HCT116 (cell line): ENCODE results near the gene DYRK1B. TPM values are rescaled to one million over a fixed set of nuclear protein-coding genes. Genes with fewer than 3 reads are reported as not detected.

Source experiments
- ATAC-seq: fragments of 200-7000 bp; cut with Tn5 transposase; 2 replicates; pipeline ENCODE4 v1.9.1; 2020; ENCODE audit warnings: mild to moderate bottlenecking, moderate library complexity
- BruUV-seq: library from RNA; stranded (reverse); fragments of 400-500 nt; replicated peaks from 2 replicates; lab custom pipeline; 2021; lab: Mats Ljungman, UMichigan
- CTCF ChIA-PET: fragments of 300-600 bp; sonication (Branson Sonifier 250); formaldehyde crosslinking; loops from one replicate; lab custom pipeline; 2021; ENCODE audit warnings: antibody characterized with exemption; lab: Charles Lee
- POLR2A ChIA-PET: fragments of 300-600, 350-600 bp; sonication (Branson Sonifier 250); formaldehyde crosslinking; loops from one replicate; lab custom pipeline; 2021; ENCODE audit warnings: antibody characterized with exemption; lab: Charles Lee
- RAD21 ChIA-PET, 2 experiments: fragments of 300-600 bp; sonication (Branson Sonifier 250); formaldehyde crosslinking; loops; one replicate each; lab custom pipeline; 2023; ENCODE audit warnings: low total read pairs in 2 of 2; ENCODE audit not compliant: uncharacterized antibody in 2 of 2, unreplicated experiment in 2 of 2, low non-redundant PET in 1 of 2; lab: Charles Lee
- DNase-seq: peaks from one replicate; pipeline ENCODE4 v3.0.0-alpha.2; 2010; ENCODE audit warnings: low read depth, low spot score
- H2AFZ ChIP-seq: fragments of 200-600 bp; shearing (Covaris generic), sonication (generic); 2 replicates; pipeline ENCODE4 v1.6.1; 2017; ENCODE audit warnings: low read depth, mixed run types, mixed read lengths, antibody characterized with exemption, low read length; ENCODE audit not compliant: poor library complexity, severe bottlenecking
- H3K27ac ChIP-seq: 2 replicates; pipeline ENCODE4 v1.5.1; 2012; ENCODE audit warnings: low read depth, low read length
- H3K27me3 ChIP-seq: fragments of 200-600 bp; sonication (generic); 2 replicates; pipeline ENCODE4 v1.6.1; 2016; ENCODE audit warnings: mixed run types, low read length, mixed read lengths; ENCODE audit not compliant: insufficient read depth
- H3K36me3 ChIP-seq, 2 experiments: fragments of 200-500 bp in 1 of 2; fragments of 200-600 bp in 1 of 2; sonication (Bioruptor generic) in 1 of 2; sonication (generic) in 1 of 2; 2 replicates each; pipeline versions ENCODE4 v1.5.1 to v1.6.1; 2014 to 2016; ENCODE audit warnings: low read length in 2 of 2, inconsistent platforms in 1 of 2, mixed read lengths in 1 of 2, mixed run types in 1 of 2; ENCODE audit not compliant: insufficient read depth in 2 of 2, control insufficient read depth in 1 of 2
- H3K4me1 ChIP-seq, 2 experiments: fragments of 200-600 bp in 1 of 2; sonication (generic) in 1 of 2; 2 replicates each; pipeline versions ENCODE4 v1.5.1 to v1.6.1; 2012 to 2017; ENCODE audit warnings: low read length in 2 of 2, inconsistent platforms in 1 of 2, mild to moderate bottlenecking in 1 of 2, mixed read lengths in 1 of 2, mixed run types in 1 of 2, moderate library complexity in 1 of 2; ENCODE audit not compliant: insufficient read depth in 2 of 2, control insufficient read depth in 1 of 2
- H3K4me2 ChIP-seq: fragments of 200-600 bp; sonication (generic); 2 replicates; pipeline ENCODE4 v1.6.1; 2017; ENCODE audit warnings: mixed run types, low read length, mixed read lengths
- H3K4me3 ChIP-seq, 2 experiments: fragments of 200-600 bp in 1 of 2; sonication (generic) in 1 of 2; replicated peaks in 1 of 2; 2 replicates each; pipeline ENCODE4 v1.5.1; 2011 to 2016; ENCODE audit warnings: low read length in 2 of 2, control low read depth in 1 of 2, low read depth in 1 of 2, mild to moderate bottlenecking in 1 of 2, mixed read lengths in 1 of 2, mixed run types in 1 of 2
- H3K79me2 ChIP-seq: fragments of 200-600 bp; sonication (generic); 2 replicates; pipeline ENCODE4 v1.6.1; 2017; ENCODE audit warnings: mild to moderate bottlenecking, mixed run types, low read length, moderate library complexity, mixed read lengths; ENCODE audit not compliant: insufficient read depth
- H3K9ac ChIP-seq: fragments of 200-600 bp; sonication (generic); 2 replicates; pipeline ENCODE4 v1.6.1; 2016; ENCODE audit warnings: low read length, mixed read lengths
- H3K9me2 ChIP-seq: fragments of 200-600 bp; sonication (generic), shearing (Covaris generic); 2 replicates; pipeline ENCODE4 v1.6.1; 2017; ENCODE audit warnings: mixed run types, mild to moderate bottlenecking, moderate library complexity; ENCODE audit not compliant: insufficient read depth
- H3K9me3 ChIP-seq, 2 experiments: fragments of 200-500 bp in 1 of 2; fragments of 200-600 bp in 1 of 2; sonication (Bioruptor generic) in 1 of 2; sonication (generic) in 1 of 2; 2 replicates each; pipeline ENCODE4 v1.6.1; 2014 to 2017; ENCODE audit warnings: low read length in 2 of 2, mixed read lengths in 2 of 2, inconsistent platforms in 1 of 2, low read depth in 1 of 2, mild to moderate bottlenecking in 1 of 2, mixed run types in 1 of 2, moderate library complexity in 1 of 2; ENCODE audit not compliant: control insufficient read depth in 1 of 2, insufficient read depth in 1 of 2
- H4K20me1 ChIP-seq: fragments of 200-600 bp; sonication (generic), shearing (Covaris generic); 2 replicates; pipeline ENCODE4 v1.6.1; 2017; ENCODE audit warnings: mixed run types, mild to moderate bottlenecking, moderate library complexity; ENCODE audit not compliant: insufficient read depth
- CBX3 ChIP-seq: IDR thresholded peaks from 2 replicates; pipeline ENCODE4 v1.6.1; 2012; ENCODE audit warnings: low read depth
- CEBPB ChIP-seq: IDR thresholded peaks from 2 replicates; pipeline ENCODE4 v1.6.1; 2012; ENCODE audit warnings: low read depth
- ELF1 ChIP-seq: IDR thresholded peaks from 2 replicates; pipeline ENCODE4 v1.6.1; 2012; ENCODE audit warnings: low read depth, borderline replicate concordance
- EZH2 ChIP-seq: fragments of 200-600 bp; sonication (generic); IDR thresholded peaks from 2 replicates; pipeline ENCODE4 v1.6.1; 2017; ENCODE audit warnings: antibody characterized with exemption, mixed run types
- EZH2phosphoT487 ChIP-seq: fragments of 200-600 bp; IDR thresholded peaks from 2 replicates; pipeline ENCODE4 v1.6.1; 2018; ENCODE audit warnings: antibody characterized with exemption, borderline replicate concordance
- RAD21 ChIP-seq: IDR thresholded peaks from 2 replicates; pipeline ENCODE4 v1.6.1; 2012; ENCODE audit warnings: low read depth, mild to moderate bottlenecking
- SP1 ChIP-seq: IDR thresholded peaks from 2 replicates; pipeline ENCODE4 v1.6.1; 2012; ENCODE audit warnings: low read depth
- TCF7L2 ChIP-seq: IDR thresholded peaks from 2 replicates; pipeline ENCODE4 v1.7.0; 2011; ENCODE audit warnings: borderline replicate concordance, inconsistent platforms; ENCODE audit not compliant: insufficient read depth, insufficient read length; ENCODE audit errors: extremely low read depth
- YY1 ChIP-seq: IDR thresholded peaks from 2 replicates; pipeline ENCODE4 v1.6.1; 2011; ENCODE audit warnings: low read length, low read depth, moderate library complexity, mild to moderate bottlenecking; ENCODE audit not compliant: insufficient replicate concordance; ENCODE audit errors: extremely low read depth
- ZNF274 ChIP-seq: fragments of 200-500 bp; sonication (Bioruptor generic); IDR thresholded peaks from 2 replicates; pipeline ENCODE4 v1.6.1; 2014; ENCODE audit warnings: mild to moderate bottlenecking, low read depth, low read length, inconsistent platforms
- intact Hi-C: fragments of 100-400 bp; cut with micrococcal nuclease; formaldehyde crosslinking; loops from 2 replicates; pipeline ENCODE4 v1.10.0; 2022
- total RNA-seq: library from RNA; stranded (reverse); gene quantifications from one replicate; pipeline ENCODE4 v1.2.1, GENCODE V29; 2021; ENCODE audit not compliant: unreplicated experiment
- TF ChIP-seq, protein P1 (sequence below): IDR thresholded peaks from 2 replicates; pipeline ENCODE4 v1.6.1; 2012
- TF ChIP-seq, protein P2 (sequence below): IDR thresholded peaks from 2 replicates; pipeline ENCODE4 v1.6.1; 2012
- TF ChIP-seq, protein P3 (sequence below), 3 experiments: fragments of 200-600 bp in 1 of 3; sonication (generic) in 1 of 3; IDR thresholded peaks in 2 of 3; conservative IDR thresholded peaks in 1 of 3; 2 replicates each; pipeline ENCODE4 v1.5.1; 2012 to 2017; ENCODE audit warnings: low read depth in 2 of 3, low read length in 2 of 3, antibody characterized with exemption in 1 of 3, borderline replicate concordance in 1 of 3, control low read depth in 1 of 3, mild to moderate bottlenecking in 1 of 3, mixed read lengths in 1 of 3, mixed run types in 1 of 3, moderate library complexity in 1 of 3; ENCODE audit not compliant: insufficient read depth in 1 of 3
- TF ChIP-seq, protein P4 (sequence below): IDR thresholded peaks from 2 replicates; pipeline ENCODE4 v1.6.1; 2011; ENCODE audit warnings: mild to moderate bottlenecking, low read length, moderate library complexity; ENCODE audit not compliant: insufficient replicate concordance; ENCODE audit errors: extremely low read depth

The DYRK1B gene
- total RNA-seq, 1 experiment from 2014 or later, result 7.3 TPM

DNA sequence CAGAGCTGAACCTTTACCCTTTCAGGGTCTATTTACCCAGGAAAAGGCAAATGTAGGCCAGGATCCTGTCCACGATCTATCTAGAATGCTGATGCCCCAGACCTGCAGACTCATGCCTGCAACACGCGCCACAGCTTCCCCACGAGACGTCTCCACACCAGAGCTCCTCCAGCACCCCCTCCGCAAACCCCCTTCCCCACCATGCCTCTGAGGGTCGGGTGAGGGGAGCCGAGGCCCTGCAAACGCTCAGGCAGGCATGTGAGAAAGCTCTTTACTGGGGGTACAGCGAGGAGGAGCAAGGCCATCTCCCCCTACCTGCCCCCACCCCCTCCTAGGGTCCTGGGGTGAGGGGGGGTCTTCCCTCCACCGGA lies 8.9 kb downstream of the DYRK1B start:
- no peaks in the 10 kb centered on the region for H3K27me3 ChIP-seq
- H3K9me3 ChIP-seq, result no peaks in the 10 kb centered on the region
- ChIA-PET RAD21 (no interaction called here), CTCF (no interaction called here), POLR2A (no interaction called here)
- no peaks in the 10 kb centered on the region for H3K79me2 ChIP-seq
- H3K4me3 ChIP-seq, result no peak overlapping the region
- no peak for TF ChIP-seq YY1
- TF ChIP-seq, protein P1, sequence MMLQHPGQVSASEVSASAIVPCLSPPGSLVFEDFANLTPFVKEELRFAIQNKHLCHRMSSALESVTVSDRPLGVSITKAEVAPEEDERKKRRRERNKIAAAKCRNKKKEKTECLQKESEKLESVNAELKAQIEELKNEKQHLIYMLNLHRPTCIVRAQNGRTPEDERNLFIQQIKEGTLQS, result no peak
- TF ChIP-seq TCF7L2, result no peak
- TF ChIP-seq, protein P2, sequence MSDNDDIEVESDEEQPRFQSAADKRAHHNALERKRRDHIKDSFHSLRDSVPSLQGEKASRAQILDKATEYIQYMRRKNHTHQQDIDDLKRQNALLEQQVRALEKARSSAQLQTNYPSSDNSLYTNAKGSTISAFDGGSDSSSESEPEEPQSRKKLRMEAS, result no peak
- no peak for TF ChIP-seq EZH2phosphoT487
- TF ChIP-seq SP1, result no peak
- TF ChIP-seq EZH2, result no peak
- TF ChIP-seq RAD21, result no peak
- TF ChIP-seq CEBPB, result no peak
- TF ChIP-seq, protein P3, sequence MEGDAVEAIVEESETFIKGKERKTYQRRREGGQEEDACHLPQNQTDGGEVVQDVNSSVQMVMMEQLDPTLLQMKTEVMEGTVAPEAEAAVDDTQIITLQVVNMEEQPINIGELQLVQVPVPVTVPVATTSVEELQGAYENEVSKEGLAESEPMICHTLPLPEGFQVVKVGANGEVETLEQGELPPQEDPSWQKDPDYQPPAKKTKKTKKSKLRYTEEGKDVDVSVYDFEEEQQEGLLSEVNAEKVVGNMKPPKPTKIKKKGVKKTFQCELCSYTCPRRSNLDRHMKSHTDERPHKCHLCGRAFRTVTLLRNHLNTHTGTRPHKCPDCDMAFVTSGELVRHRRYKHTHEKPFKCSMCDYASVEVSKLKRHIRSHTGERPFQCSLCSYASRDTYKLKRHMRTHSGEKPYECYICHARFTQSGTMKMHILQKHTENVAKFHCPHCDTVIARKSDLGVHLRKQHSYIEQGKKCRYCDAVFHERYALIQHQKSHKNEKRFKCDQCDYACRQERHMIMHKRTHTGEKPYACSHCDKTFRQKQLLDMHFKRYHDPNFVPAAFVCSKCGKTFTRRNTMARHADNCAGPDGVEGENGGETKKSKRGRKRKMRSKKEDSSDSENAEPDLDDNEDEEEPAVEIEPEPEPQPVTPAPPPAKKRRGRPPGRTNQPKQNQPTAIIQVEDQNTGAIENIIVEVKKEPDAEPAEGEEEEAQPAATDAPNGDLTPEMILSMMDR (IDR thresholded peaks at IDR 0.05 in 2 of 3, conservative IDR thresholded peaks at IDR 0.05 in 1 of 3; ENCODE audit: borderline replicate concordance in 1 of 3, insufficient read depth in 1 of 3, low read depth in 2 of 3, low read length in 2 of 3), result no peak
- no peak for TF ChIP-seq ELF1
- TF ChIP-seq, protein P4, sequence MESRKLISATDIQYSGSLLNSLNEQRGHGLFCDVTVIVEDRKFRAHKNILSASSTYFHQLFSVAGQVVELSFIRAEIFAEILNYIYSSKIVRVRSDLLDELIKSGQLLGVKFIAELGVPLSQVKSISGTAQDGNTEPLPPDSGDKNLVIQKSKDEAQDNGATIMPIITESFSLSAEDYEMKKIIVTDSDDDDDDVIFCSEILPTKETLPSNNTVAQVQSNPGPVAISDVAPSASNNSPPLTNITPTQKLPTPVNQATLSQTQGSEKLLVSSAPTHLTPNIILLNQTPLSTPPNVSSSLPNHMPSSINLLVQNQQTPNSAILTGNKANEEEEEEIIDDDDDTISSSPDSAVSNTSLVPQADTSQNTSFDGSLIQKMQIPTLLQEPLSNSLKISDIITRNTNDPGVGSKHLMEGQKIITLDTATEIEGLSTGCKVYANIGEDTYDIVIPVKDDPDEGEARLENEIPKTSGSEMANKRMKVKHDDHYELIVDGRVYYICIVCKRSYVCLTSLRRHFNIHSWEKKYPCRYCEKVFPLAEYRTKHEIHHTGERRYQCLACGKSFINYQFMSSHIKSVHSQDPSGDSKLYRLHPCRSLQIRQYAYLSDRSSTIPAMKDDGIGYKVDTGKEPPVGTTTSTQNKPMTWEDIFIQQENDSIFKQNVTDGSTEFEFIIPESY, result no peak
- TF ChIP-seq ZNF274, result no peak
- TF ChIP-seq CBX3, result no peak
- no peak overlapping the region for H2AFZ ChIP-seq
- H3K4me2 ChIP-seq, result no peak overlapping the region
- peaks cover 14 to 36% of the 10 kb centered on the region in 2 experiments; a peak in 3 of 4 replicates for H3K36me3 ChIP-seq
- no peaks in the 10 kb centered on the region for H3K4me1 ChIP-seq
- no peak for DNase-seq
- H3K9me2 ChIP-seq, result no peaks in the 10 kb centered on the region
- ATAC-seq, result no peak
- BruUV-seq, result no TSS peak
- no peaks in the 10 kb centered on the region for H4K20me1 ChIP-seq
- no peak overlapping the region for H3K9ac ChIP-seq
- intact Hi-C loops, result no loop called here
- no peak overlapping the region for H3K27ac ChIP-seq
